Duodenal mucosa (tissue), 2 donors: ENCODE data around the gene GPX2.

Source experiments
- H3K27ac ChIP-seq: one replicate; pipeline ENCODE4 v1.7.0; 2013; ENCODE audit warnings: low read depth, low read length
- H3K27me3 ChIP-seq, 2 donors: one replicate each; pipeline ENCODE4 v1.7.0; 2013; ENCODE audit warnings: low read length in 2 of 2, control low read depth in 1 of 2; ENCODE audit not compliant: insufficient read depth in 2 of 2, control insufficient read depth in 1 of 2
- H3K36me3 ChIP-seq, 2 donors: one replicate each; pipeline ENCODE4 v1.7.0; 2013; ENCODE audit warnings: low read length in 2 of 2, control low read depth in 1 of 2; ENCODE audit not compliant: insufficient read depth in 2 of 2, control insufficient read depth in 1 of 2
- H3K4me1 ChIP-seq, 2 donors: one replicate each; pipeline ENCODE4 v1.7.0; 2013; ENCODE audit warnings: low read length in 2 of 2, control low read depth in 1 of 2; ENCODE audit not compliant: insufficient read depth in 2 of 2, control insufficient read depth in 1 of 2
- H3K4me3 ChIP-seq, 2 donors: one replicate each; pipeline ENCODE4 v1.7.0; 2013; ENCODE audit warnings: low read length in 2 of 2, low read depth in 1 of 2
- H3K9ac ChIP-seq, 2 donors: one replicate each; pipeline ENCODE4 v1.7.0; 2013; ENCODE audit warnings: low read length in 2 of 2, low read depth in 1 of 2
- H3K9me3 ChIP-seq, 2 donors: one replicate each; pipeline ENCODE4 v1.7.0; 2013; ENCODE audit warnings: low read length in 2 of 2, control low read depth in 1 of 2; ENCODE audit not compliant: control insufficient read depth in 1 of 2

Gene GPX2

GRCh38 chr14:64963611-64964010 lies 21.1 kb upstream of the GPX2 start:
- H3K4me3 ChIP-seq, result no peak overlapping the region
- H3K9me3 ChIP-seq, result no peaks in the 10 kb centered on the region
- no peak overlapping the region for H3K9ac ChIP-seq
- H3K27ac ChIP-seq, result no peak overlapping the region
- H3K4me1 ChIP-seq, result peaks cover 9 to 13% of the 10 kb centered on the region in 2 donors
- H3K27me3 ChIP-seq, result no peaks in the 10 kb centered on the region
- no peaks in the 10 kb centered on the region for H3K36me3 ChIP-seq

GRCh38 chr14:64960762-64961276 lies 18.3 kb upstream of the GPX2 start:
- Histone ChIP-seq H3K9me3 (no peaks in the 10 kb centered on the region), H3K4me3 (no peak overlapping the region), H3K27ac (no peak overlapping the region), H3K9ac (no peak overlapping the region), H3K36me3 (peaks cover 0 to 4% of the 10 kb centered on the region in 2 donors), H3K4me1 (peaks cover 9 to 10% of the 10 kb centered on the region in 2 donors), H3K27me3 (no peaks in the 10 kb centered on the region)

- Histone ChIP-seq H3K4me3 (no peak overlapping the region), H3K4me1 (peaks cover 9 to 10% of the 10 kb centered on the region in 2 donors), H3K27ac (no peak overlapping the region), H3K9ac (no peak overlapping the region), H3K9me3 (no peaks in the 10 kb centered on the region), H3K36me3 (peaks cover 0 to 4% of the 10 kb centered on the region in 2 donors), H3K27me3 (no peaks in the 10 kb centered on the region)
Measured at GRCh38 chr14:64958743-64959142, 16.2 kb upstream of the GPX2 start.

GRCh38 chr14:64958201-64958600 lies 15.7 kb upstream of the GPX2 start:
- Histone ChIP-seq H3K27ac (no peak overlapping the region), H3K9ac (no peak overlapping the region), H3K4me3 (no peak overlapping the region), H3K4me1 (peaks cover 9 to 10% of the 10 kb centered on the region in 2 donors), H3K9me3 (no peaks in the 10 kb centered on the region), H3K36me3 (peaks cover 0 to 4% of the 10 kb centered on the region in 2 donors), H3K27me3 (no peaks in the 10 kb centered on the region)

GRCh38 chr14:64956697-64957406 lies 14.3 kb upstream of the GPX2 start:
- Histone ChIP-seq H3K36me3 (peaks cover 0 to 8% of the 10 kb centered on the region in 2 donors), H3K27me3 (no peaks in the 10 kb centered on the region), H3K4me3 (no peak overlapping the region), H3K4me1 (peaks cover 9 to 10% of the 10 kb centered on the region in 2 donors), H3K9me3 (no peaks in the 10 kb centered on the region), H3K9ac (no peak overlapping the region), H3K27ac (no peak overlapping the region)

- Histone ChIP-seq H3K36me3 (peaks cover 0 to 12% of the 10 kb centered on the region in 2 donors), H3K9ac (no peak overlapping the region), H3K9me3 (no peaks in the 10 kb centered on the region), H3K4me3 (no peak overlapping the region), H3K27me3 (no peaks in the 10 kb centered on the region), H3K4me1 (no peaks in the 10 kb centered on the region), H3K27ac (no peak overlapping the region)
Measured at GRCh38 chr14:64955297-64955696, 12.8 kb upstream of the GPX2 start.

- no peaks in the 10 kb centered on the region for H3K4me1 ChIP-seq
- H3K9me3 ChIP-seq, result no peaks in the 10 kb centered on the region
- H3K27me3 ChIP-seq, result no peaks in the 10 kb centered on the region
- no peak overlapping the region for H3K4me3 ChIP-seq
- no peak overlapping the region for H3K9ac ChIP-seq
- no peak overlapping the region for H3K27ac ChIP-seq
- H3K36me3 ChIP-seq, result peaks cover 0 to 12% of the 10 kb centered on the region in 2 donors
Measured at GRCh38 chr14:64954491-64955240, 12.1 kb upstream of the GPX2 start.

- peaks cover 4% of the 10 kb centered on the region in 2 donors for H3K4me1 ChIP-seq
- H3K36me3 ChIP-seq, result peaks cover 0 to 12% of the 10 kb centered on the region in 2 donors
- no peaks in the 10 kb centered on the region for H3K27me3 ChIP-seq
Measured at GRCh38 chr14:64953661-64954060, 11.1 kb upstream of the GPX2 start.

GRCh38 chr14:64953310-64953654 lies 10.7 kb upstream of the GPX2 start:
- H3K4me3 ChIP-seq, result no peak overlapping the region
- peaks cover 5 to 6% of the 10 kb centered on the region in 2 donors for H3K4me1 ChIP-seq
- no peaks in the 10 kb centered on the region for H3K27me3 ChIP-seq
- peaks cover 0 to 12% of the 10 kb centered on the region in 2 donors for H3K36me3 ChIP-seq
- no peak overlapping the region for H3K27ac ChIP-seq
- no peak overlapping the region for H3K9ac ChIP-seq
- no peaks in the 10 kb centered on the region for H3K9me3 ChIP-seq

More at GRCh38 chr14:64953661-64954060, 11.1 kb upstream of the GPX2 start:
- Histone ChIP-seq H3K9ac (no peak overlapping the region), H3K9me3 (no peaks in the 10 kb centered on the region), H3K4me3 (no peak overlapping the region), H3K27ac (no peak overlapping the region)

- Histone ChIP-seq H3K27ac (no peak overlapping the region), H3K9me3 (no peaks in the 10 kb centered on the region), H3K36me3 (peaks cover 0 to 12% of the 10 kb centered on the region in 2 donors), H3K4me3 (no peak overlapping the region), H3K27me3 (no peaks in the 10 kb centered on the region), H3K9ac (no peak overlapping the region), H3K4me1 (peaks cover 10 to 11% of the 10 kb centered on the region in 2 donors)
Measured at GRCh38 chr14:64952598-64953309, 10.2 kb upstream of the GPX2 start.
